DND-41 (cell line): ENCODE data around the gene TDRD12.

ENCODE experiments used
- CTCF ChIP-seq: IDR thresholded peaks from 2 replicates; pipeline ENCODE4 v1.5.1; 2012; ENCODE audit warnings: borderline replicate concordance, low read length, moderate library complexity, mild to moderate bottlenecking; ENCODE audit not compliant: poor library complexity, severe bottlenecking; ENCODE audit errors: extremely low read depth
- EZH2 ChIP-seq: IDR thresholded peaks from 3 replicates; pipeline ENCODE4 v1.6.1; 2012; ENCODE audit warnings: borderline replicate concordance, low read depth, mild to moderate bottlenecking, moderate library complexity, low read length, inconsistent platforms; ENCODE audit not compliant: severe bottlenecking

- no peak for TF ChIP-seq CTCF
- TF ChIP-seq EZH2, result no peak
Observed at GRCh38 chr19:32869966-32870573, 150.5 kb downstream of the TDRD12 start.
